ENCODE measurements around the gene SLITRK1.

- TF ChIP-seq CTCF (IDR thresholded peaks at IDR 0.05): no peak
- no peak for TF ChIP-seq POLR2A (IDR thresholded peaks at IDR 0.05)
Observed at GRCh38 chr13:83877651-83878355, 4.5 kb downstream of the SLITRK1 start.

All from right lobe of liver (tissue), 4 donors.